GM23338 (cell line): ENCODE results near the gene PCSK2.

Source experiments
- EZH2 ChIP-seq: fragments of 200-600 bp; sonication (generic); IDR thresholded peaks from one replicate; pipeline ENCODE4 v1.8.0; 2017; ENCODE audit warnings: antibody characterized with exemption, mild to moderate bottlenecking, low read depth; ENCODE audit not compliant: unreplicated experiment
- POLR2AphosphoS5 ChIP-seq: IDR thresholded peaks from 2 replicates; pipeline ENCODE4 v1.6.1; 2016; ENCODE audit warnings: antibody characterized with exemption, low read depth

- TF ChIP-seq EZH2 (no peak), POLR2AphosphoS5 (peak; percentile 41; the same call in 1 of the 2 replicates)
Measured at GRCh38 chr20:17533396-17533795, 306.6 kb downstream of the PCSK2 start.
